ENCODE data around the gene ERP27.
A peak's percentile ranks its signal among the peaks of the same experiment; 100 is the strongest.

Gene ERP27

DNA sequence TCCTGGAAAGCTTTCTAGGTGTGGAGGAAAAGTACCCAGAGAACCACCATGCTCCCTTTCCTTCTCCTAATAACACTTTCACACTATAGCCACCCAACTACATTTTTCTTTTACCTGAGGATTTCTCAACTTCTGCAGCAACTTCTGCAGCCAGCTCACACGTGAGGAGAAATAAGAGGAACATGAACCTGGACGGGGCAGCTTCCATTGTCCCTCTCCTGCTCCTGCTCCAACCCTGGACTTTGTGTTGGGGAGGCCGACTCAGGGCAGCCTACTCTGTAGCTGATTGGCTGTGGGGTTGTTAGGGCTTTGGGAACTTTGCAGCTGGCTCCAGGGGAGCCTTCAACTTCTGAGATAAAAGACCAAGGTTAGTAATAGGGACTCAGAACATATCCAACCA is at the start of gene ERP27:
ERP27 (minus strand) TSS at position 237 of the 400 bp plus-strand sequence; CDS start at position 208, 29 bp downstream.
- DNase-seq: no peak

GRCh38 chr12:14988035-14988434 is 49.7 kb upstream of the ERP27 start:
- DNase-seq: no peak

DNA sequence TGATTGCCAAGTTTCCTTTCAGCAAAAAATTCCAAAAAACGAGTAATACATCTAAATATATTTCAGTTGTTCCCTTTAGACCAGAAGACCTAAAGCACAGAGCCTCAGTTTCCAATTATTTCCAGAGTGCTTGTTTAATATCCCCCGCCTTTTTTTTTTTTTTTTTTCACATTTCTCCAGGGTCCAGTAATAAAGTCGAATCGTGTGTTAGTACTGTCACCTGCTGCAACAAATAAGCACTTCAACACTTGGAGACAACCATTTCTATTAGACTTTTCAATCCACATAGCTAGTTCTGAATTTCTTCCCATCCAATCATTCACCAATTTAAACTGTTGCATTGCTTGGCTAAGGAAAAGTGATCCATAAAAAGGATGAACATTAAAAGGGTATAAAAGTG is 48.1 kb upstream of the ERP27 start:
- no peak for DNase-seq

- DNase-seq: no peak
Observed at GRCh38 chr12:14984766-14985285, 46.5 kb upstream of the ERP27 start.

GRCh38 chr12:14984036-14984435 is 45.7 kb upstream of the ERP27 start:
- no peak for DNase-seq

DNA sequence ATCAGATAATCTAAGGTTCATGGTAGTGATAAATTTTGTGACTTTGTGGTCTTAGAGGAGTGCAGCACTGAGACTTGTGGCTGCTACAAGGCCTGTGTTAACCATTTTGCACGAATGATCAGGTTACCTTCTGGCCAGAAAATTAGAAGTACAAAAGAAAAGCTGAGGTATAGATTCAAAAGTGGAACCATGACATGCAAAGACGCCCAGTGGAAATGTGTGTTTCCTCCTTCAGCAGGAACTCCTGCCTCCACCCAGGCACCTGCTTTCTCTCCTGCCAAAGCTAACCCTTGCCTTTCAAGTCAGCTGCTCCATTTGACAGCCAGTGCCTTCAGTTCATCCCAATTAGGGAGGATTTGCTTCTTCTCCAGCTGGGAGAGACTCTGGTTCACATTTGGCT is 44.7 kb upstream of the ERP27 start:
- no peak for DNase-seq

GRCh38 chr12:14982562-14982961 is 44.2 kb upstream of the ERP27 start:
- DNase-seq: no peak

DNA sequence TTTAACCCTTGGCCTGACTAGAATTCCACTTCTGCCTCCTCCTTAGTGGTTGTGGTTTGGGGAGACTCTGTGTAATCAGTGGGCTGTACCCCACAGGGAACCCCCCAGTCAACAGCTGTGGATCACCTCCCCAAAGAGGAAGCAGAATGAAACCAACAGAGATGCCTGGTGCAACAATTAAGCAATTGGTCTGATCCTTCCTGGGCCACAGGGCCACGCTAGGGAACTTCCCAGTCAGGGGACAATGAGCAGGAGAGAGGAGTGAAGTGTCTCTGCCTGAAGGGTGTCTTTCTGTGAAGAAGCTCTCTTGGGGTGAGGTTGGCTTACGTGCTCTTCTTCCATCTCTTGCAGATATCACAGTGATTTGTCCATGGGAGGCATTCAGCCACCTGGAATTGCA is 42.7 kb upstream of the ERP27 start:
- no peak for DNase-seq

DNA sequence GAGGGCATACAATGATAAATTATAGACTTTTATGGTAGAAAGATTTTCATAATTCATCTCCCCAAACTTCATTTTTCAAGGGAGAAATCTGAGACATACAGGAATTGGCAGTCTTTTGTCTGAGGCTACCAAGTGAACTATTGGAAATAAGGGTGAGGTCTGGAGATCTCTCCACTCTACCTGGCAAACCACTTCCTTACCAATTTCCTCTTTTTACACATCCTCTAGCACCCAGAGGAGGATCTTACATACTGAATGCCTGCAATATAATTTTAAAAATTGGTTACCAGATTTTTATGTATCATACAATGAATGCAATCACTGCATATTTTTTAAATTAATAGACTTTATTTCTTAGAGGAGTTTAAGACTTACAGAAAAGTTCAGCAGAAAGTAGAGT is 41.1 kb upstream of the ERP27 start:
- DNase-seq: no peak

DNA sequence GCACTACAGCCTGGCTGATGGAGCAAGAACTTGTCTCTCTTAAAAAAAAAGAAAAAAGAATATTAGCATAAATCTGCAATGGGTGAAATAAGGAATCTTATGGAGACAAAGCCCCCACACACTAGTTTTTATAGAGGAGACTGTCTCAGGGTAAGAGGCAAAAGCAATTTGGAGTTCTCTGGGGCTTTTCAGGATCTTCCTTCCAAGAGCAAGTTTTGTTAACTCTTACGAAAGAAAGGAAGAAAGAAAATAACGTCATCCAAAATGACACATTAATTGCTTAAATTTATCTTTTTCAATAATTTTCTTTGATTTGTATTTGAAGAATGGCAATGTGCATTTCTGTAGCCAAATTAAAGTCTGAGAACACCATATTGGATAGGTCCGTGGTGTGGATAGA is 38.3 kb upstream of the ERP27 start:
- DNase-seq: no peak

DNA sequence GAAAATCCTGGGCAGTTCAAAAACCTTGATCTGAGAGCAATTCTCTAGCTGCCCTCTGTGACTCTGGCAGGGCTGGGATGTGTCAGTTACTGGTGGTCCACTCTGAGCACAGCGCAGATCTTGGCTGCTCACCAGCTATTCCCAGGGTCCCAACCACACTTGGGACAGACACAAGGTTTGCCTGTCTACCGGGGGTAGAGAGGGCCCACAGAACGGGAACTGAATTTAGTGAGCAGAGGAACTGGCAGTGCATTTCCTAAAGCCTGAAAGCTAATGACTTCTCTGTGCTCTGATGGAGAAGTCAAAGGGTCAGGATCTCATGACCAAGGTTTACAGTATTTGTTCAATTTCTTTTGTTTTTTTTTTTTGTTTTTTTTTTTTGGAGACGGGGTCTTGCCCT is 37.1 kb upstream of the ERP27 start:
- DNase-seq: no peak

DNA sequence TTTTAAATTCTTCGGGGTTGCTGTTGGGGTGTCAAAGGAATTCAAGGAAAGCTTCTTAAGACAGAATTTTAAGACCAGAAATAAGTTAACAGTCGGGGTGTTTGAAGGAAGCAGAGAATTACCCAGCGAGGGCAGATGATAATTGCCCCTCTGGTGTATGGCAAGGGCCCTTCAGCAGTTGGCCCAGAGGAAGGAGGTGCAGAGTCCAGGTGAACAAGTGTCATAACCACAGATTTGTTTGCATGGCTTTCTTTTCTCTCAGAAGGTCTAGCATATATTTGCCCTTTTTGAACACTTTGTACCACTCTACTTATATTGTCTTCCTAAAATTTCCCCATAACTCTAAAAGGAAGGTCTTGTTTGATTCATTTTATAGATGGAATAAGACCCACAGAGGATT is 36.3 kb upstream of the ERP27 start:
- no peak for DNase-seq

DNA sequence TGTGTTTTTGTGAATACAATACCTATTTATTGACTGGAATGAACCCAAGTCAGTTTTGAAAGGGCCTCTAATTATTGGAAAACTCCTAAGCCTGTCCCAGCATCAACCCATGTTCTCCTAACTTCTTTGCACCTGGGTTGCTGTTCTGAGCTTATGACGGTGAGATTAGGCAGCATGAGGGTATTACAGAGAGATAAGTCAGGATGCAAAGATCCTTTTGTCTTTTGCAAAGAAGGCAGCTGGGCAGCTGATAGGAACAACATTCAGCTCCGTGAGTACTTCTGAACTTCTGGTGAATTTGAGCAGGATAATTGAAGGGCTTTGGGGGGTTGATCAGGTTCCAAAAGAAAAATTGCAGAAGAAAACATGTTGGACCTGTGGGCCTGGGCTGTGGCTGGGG is 34.5 kb upstream of the ERP27 start, which contains the start of gene PDE6H:
PDE6H (plus strand) TSS at position 227 of the 400 bp plus-strand sequence. CDS start 4,971 bp downstream, outside the sequence.
- no peak for DNase-seq

DNA sequence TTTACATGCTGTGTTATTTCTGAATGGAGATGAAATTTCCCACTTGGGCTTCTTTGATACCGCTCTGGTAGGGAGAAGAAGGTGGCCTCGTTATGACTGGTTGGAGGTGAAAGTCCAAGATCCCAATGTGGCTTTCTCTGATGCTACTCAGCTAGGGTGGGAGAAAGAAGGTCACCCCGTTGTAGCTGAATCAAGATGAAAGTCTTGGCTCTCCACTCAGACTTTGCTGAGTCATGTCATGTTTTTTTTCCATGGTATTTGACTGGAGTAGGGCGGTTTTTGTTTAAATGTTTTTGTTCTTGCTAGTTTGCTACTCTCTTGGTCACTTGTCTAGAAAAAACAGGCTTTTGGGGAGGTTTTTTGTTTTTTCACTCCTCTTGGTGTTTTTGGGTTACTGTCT is 32.1 kb upstream of the ERP27 start:
- no peak for DNase-seq

DNA sequence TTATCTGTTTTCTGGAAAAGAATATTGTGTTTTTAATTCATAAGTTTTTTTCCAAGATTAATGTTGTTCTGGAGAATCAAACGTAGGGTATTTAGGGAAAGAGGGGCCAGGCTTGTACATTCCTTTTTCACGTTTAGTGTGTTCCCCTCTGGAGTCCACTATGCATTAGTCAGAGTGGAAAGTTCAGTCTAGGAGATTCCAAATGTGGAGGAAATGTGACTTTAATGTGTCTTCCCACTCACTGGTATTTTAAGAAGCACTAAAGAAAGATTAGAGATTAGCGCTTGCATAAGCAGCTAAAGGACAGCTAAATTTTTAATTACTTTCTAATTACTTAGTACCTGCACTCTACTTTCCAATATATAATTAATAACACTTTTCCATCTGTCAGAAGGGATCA is 30.1 kb upstream of the ERP27 start:
- no peak for DNase-seq

GRCh38 chr12:14965221-14965620 is 26.9 kb upstream of the ERP27 start:
- no peak for DNase-seq

GRCh38 chr12:14964406-14964805 is 26.1 kb upstream of the ERP27 start:
- DNase-seq: no peak

DNA sequence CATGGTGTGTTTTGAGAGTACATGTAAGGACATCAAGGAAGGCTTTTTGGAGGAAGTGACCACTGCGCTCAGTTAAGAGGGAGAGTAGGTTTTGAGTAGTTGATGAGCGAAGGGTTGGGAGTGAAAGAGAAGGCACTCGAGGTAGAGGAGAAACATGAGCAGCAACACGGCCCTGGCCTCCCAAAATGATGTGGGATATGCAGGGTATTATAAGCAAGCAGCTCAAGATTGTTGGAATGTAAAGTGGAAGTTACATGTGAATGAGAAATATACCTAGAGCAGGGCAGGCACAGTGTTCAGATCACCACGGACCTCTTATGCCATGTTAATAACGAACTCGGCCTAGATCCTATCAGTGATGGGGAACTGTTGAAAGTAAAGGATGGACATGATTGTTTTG is 25.2 kb upstream of the ERP27 start:
- no peak for DNase-seq

DNA sequence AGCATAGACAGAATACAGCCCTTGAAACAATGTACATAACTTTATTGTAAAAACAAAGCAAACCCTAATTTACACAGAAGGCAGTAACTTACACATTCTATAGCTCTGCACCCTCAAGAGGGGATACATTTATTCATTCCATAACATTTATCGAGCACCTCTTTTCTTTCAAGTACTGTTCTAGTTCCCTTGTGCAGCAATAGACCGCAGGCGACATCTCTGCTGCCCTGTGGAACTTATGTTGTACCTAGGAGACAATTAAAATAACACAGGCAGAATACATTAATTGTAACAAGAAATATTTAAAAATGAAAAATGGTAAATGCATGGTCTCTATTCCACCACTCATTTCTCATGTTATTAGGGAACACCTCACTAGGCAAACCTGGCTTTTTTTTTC is 24.5 kb upstream of the ERP27 start:
- DNase-seq: no peak

- no peak for DNase-seq
Observed at GRCh38 chr12:14962153-14962539, 23.8 kb upstream of the ERP27 start.

DNA sequence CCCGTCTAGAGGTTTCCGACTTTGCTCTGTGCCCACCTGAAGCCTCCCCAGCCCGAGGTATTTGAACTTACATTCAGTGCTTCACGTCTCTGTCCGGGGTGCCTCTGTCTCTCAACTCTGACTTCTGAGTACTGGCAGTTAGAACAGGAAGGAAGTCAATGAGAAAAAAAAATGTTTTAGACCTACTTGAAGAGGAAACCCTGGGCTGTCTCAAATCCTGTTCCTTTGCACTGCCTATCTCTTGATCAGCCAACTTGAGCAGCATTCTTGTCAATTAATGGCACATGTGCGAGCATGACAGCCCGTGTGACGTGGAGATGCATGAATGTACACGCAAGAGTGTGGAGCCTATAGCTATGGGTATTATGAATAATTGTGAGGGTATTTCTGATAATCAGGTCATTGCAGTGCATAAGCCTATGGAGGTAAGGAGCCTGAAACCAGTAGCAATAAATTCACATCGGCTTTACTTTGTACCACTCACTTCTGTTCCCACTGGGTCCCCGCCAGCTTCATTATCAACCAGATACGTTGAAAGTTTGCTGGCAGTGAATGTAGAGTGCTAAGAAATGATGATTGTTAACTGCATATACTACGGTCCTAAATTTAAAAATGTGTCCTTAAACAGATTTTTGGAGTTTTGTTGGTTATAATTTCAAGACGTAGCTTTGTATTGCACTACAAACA is 23.3 kb upstream of the ERP27 start, which contains the start of gene ARHGDIB:
ARHGDIB (minus strand) TSS at position 136 of the 687 bp plus-strand sequence. CDS start 10,889 bp downstream, outside the sequence.
- DNase-seq: peak; percentile 41

DNA sequence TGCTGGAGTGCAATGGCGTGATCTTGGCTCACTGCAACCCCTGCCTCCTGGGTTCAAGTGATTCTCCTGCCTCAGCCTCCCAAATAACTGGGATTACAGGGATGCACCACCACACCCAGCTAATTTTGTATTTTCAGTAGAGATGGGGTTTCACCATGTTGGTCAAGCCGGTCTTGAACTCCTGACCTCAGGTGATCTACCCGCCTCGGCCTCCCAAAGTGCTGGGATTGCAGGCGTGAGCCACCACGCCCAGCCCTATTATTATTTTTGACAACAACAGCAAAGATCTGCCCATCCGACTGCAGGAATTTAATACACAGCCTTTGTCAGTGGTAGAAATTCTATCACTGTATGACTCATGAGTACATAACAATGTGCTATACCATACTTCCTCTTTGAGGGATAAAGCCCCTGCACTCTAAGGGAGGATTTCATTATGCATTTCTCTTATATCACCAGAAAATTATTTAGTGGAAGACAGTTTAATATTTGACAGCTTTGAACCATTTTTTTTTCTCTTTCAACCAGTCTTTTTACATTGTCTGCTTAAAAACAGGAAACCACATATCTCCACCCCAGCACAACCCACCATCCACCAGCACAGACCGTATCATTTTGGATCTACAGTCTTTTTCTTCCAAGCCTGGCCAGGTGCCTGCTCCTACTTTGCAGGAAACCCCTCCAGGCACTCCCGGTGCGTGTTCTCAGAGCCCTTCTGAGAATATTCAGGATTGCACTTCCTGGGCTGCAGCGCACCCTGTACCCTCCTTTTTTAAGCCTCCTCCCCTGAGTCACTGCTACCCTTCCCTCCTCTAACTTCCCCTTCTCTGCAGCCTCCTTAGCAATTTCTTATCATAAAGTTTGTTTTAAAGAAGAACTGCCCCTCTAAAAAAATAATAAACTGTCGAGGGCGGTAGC is 22.5 kb upstream of the ERP27 start:
- DNase-seq: peak; percentile 93

DNA sequence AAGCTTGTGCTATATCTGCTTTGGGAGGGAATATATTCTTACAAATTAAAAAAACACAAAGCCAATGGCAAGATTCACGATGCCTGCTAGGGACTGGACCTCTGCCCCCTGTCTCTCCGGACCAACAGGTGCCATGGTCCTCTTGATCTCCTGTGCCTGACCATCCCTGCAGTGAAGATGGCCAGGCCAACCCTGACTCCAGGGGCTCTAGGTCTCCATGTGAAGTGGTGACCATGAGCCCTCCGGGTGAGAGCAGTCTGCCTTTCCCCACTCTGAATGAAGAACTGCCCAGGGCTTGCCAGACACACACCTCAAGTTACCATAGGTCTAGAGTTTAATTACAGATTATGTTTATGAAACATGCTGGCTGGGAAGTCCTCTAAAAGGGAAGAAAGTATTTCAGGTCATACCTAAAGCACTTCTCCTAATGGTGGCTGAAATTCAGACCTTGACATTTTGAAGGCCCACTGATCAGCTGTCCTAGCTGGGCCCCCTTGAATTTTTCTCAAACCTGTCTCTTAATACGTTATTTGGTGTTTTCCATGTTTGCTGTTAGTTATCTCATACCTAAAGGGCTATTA is 21.7 kb upstream of the ERP27 start:
- no peak for DNase-seq
